Stimulated activated CD8-positive, alpha-beta memory T cell treated with anti-CD3 and anti-CD28 coated beads, Interleukin-12 subunit alpha, Interleukin-12 subunit beta, amount 100 ng/mL, for 1 hour (primary cell): ENCODE results near the gene TEX55.
"Not testable (repeated sequence)": the region's sequence is repeated elsewhere in the genome, so short reads cannot be mapped to it uniquely, and the experiment has no call there.

Experiments
- DNase-seq: peaks from one replicate; pipeline ENCODE4 v3.0.0-alpha.2; 2020; ENCODE audit warnings: low read depth

The TEX55 gene

DNA sequence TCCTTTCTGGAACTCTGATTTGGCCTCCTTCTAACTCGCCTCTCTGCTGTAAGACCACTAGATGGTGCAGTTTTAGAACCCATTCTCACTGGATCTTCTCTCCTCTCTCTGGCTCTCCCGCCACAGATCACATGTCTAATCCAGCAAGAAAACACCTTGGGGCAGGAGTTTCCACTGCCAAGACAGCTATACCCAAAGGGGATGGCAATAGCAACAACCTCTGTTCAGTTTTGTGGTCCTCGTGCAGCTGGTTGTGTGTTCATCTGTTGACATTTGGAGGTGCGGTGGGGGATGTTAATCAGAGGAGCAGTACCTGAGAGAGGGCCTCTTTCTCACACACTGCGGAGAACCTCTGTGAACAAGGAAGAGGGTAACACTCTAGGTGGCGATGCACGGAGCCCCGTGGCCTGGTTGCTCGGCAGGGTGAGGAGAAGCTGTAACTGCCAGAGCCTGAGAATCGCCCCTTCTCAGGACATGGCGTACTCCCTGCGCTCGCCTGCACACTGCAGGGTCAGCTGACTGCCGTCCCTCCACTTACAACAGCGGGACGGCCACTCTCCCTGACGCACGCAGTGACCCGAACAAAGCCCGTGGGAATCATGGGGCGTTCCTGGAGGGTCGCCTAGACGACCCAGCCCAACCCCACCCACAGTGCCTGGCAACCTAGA, at the start of gene TEX55:
Gene TEX55, plus strand, starts transcription at position 666 of the 668 bp plus-strand sequence. CDS start 25 bp downstream, outside the sequence.
- DNase-seq, result no peak

DNA sequence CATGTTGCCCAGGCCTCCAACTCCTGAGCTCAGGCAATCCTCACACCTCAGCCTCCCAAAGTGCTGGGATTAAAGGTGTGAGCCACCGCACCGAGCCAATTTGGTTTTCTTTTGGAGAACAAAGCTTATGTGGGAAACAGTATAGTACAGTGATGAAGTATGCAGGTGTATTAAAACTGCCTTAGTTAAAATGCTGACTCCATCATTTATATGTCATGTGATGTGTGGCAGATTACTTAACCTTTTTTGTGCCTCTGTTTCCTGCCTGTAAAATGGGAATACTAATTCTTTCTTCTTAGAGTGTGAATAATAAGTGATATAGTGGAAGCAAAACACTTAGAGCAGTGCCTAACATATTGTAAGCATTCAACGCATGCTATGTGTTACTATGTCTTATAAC, 48.0 kb upstream of the TEX55 start:
- no peak for DNase-seq

DNA sequence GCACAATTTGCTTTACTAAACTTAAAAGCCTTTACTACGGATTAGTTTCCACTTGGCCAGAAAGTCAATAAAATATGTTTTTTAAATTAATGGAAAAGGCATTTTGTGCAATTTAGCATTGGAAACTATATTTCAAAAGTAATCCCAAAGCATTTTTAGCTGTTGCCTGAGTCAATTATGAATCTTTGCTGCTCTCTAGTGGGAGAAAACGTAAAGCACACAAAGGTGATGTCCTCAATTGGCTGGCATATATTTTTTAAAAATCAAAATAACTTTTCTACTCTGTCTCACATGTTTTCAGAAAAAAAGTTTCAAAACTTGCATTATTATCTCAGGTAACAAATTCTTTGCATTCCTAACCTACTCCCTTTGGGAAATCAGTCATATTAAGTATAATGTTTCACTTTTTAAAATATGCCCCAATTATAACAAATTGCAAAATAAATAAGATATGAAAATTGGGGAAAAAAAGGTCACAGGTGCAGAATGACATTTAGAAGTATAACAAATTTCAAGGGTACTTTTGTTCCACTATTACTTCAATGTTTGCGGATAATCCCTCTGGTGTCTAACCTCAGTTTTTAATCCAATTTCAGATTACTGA, 47.2 kb upstream of the TEX55 start:
- no peak for DNase-seq

DNA sequence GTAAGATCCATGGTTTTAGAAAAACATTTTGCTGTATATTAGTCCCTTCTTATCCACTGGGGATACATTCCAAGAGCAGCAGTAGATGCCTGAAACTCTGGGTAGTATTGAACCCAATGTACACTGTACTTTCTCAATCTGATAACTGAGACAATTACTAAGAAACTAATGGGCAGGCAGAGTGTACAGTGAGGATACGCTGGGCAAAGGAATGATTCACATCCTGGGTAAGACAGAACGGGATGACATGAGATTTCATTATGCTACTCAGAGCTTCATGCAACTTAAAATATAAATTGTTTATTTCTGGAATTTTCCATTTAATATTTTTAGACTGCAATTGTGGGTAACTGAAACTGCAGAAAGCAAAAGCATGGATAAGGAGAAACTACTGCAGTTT, 46.2 kb upstream of the TEX55 start:
- DNase-seq, result no peak

DNA sequence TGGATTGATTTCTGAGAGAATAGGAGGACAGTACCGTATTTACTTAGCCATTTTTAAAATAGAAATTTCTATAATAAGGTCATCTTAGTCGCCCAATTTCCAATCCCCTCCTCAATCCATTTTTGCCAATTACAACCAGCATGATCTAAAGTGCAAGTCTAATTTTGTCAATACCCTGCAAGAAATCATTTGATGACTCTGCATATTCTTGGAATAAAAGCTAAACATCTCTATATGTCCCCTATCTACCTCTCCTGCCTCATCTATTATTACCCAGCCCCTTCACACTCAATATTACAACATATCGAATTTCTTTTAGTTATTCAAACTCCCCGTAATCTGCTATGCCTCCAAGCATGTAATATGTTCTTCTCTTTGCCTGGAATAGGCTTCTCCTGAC, 41.9 kb upstream of the TEX55 start:
- no peak for DNase-seq

DNA sequence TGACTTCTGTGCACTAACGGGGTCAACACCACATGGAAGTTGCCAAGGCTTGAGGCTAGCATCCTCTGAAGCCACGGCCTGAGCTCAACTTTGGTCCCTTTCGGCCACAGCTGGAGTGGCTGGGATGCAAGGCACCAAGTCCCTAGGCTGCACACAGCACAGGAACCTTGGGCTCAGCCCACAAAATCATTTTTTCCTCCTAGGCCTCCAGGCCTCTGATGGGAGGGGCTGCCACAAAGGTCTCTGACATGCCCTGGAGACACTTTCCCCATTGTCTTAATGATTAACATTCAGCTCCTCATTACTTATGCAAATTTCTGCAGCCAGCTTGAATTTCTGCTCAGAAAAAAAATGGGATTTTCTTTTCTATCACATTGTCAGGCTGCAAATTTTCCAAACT, 27.6 kb upstream of the TEX55 start:
- DNase-seq, result not testable (repeated sequence)

DNA sequence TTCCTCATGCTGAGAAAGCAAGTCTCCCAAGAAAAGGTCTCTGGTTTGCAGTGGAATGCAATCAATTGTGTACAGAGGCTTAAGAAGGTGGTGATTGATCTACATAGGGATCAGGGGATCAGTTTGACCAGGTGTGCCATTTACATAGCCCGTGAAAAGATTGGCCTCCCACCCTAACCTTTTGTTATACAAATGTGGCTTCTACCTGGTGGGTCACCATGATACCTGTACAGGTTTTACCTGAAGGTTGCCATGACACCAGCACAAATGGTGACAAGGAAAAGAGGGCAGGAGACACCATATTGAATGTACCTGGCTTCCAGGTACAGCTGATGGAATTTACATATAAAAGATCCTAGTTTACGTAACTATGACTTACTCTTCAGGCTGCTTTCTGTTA, 25.5 kb upstream of the TEX55 start:
- no peak for DNase-seq

DNA sequence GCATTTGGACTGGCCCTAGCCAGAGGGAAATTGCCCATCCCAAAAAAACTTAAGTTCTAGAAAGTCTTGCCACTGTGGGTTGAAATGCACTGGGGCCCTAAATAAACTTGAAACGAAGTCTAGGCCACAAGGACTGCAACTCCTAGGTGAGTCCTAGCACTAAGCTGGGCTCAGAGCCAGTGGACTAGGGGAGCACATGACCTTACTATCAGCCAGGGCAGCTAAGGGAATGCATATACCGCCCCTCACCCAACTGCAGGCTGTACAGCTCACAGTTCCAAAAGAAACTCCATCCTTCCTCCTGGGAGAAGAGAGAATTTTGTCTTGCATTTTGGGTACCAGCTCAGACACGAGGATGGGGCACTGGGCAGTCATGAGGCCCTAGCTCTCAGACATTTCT, 23.6 kb upstream of the TEX55 start:
- DNase-seq, result no peak

DNA sequence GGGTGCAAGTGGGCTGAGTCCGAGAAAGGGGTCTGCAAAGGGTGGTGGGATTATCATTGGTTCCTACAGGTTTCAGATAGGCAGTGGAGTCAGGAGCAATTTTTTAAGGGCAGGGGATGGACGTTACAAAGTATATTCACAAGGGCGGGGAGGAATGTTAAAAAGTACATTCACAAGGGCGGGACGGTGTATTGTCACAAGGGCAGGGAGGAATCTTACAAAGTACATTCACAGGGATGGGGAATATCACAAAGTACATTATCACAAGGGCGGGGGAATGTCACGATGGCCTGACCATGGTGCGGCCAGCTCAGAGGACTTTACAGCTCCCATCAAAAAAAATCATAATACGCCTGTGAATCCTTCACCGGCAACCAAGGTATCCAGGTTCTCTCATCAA, 20.6 kb upstream of the TEX55 start:
- no peak for DNase-seq

DNA sequence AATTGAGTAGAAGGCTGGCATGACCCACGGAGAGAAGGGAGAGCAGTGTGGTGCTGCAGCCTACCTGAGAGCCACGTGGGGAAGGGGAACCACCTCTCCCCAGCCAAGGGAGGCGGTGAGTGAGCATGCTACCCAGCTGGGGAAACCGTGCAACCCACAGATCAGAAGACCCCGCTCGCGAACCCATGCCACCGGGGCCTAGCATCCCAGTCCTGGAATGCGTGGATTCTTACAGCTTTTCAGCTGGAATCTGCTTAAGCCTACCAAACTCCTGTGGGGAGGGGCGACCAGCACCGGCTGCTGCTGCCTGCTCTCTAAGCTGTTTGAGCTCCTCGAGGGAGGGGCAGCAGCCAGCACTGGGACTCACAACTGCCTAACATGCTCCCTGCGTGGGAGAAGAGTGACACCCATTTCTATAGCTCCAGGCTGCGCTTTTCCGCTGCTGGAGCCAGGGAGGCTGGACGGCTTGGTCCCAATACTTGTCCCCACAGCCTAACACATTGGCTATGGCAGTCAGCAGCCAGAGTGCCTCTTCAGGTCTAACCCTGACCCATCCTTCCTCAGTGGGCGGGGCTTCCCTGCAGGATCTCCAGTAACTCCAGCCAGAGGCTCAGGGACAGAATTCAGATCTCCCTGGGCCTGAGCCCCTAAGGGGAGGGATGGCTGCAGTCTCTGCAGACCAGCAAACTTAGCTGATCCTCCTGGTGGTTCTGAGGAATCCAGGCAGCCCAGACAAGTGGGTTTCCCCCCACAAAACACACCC, 20.0 kb upstream of the TEX55 start:
- DNase-seq, result no peak

DNA sequence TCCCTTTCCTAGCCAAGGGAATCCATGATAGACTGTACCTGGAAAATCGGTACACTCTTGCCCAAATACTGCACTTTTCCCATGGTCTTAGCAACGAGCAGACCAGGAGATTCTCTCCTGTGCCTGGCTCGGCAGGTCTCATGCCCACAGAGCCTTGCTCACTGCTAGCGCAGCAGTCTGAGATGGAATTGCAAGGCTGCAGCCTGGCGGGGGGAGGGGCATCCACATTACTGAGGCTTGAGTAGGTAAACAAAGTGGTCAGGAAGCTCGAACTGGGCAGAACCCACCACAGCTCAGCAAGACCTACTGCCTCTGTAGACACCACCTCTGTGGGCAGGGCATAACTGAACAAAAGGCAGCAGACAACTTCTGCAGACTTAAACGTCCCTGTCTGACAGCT, 15.7 kb upstream of the TEX55 start:
- not testable (repeated sequence) for DNase-seq

DNA sequence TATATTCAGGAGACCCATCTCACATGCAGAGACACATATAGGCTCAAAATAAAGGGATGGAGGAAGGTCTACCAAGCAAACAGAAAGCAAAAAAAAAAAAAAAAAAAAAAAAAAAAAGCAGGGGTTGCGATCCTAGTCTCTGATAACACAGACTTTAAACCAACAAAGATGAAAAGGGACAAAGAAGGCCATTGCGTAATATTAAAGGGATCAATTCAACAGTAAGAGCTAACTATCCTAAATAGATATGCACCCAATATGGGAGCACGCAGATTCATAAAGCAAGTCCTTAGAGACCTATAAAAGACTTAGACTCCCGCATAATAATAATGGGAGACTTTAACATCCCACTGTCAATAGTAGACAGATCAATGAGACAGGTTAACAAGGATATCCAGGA, 13.7 kb upstream of the TEX55 start:
- not testable (repeated sequence) for DNase-seq

DNA sequence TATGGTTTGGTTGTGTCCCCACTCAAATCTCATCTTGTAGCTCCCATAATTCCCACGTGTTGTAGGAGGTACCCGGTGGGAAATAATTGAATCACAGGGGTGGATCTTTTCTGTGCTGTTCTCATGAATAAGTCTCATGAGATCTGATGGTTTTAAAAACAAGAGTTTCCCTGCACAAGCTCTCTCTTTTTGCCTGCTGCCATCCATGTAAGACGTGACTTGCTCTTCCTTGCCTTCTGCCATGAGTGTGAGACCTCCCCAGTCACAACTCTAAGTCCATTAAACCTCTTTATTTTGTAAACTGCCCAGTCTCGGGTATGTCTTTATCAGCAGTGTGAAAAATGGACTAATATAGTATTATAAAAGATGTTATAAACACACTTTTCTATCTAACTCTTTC, 6.6 kb upstream of the TEX55 start:
- DNase-seq, result not testable (repeated sequence)

DNA sequence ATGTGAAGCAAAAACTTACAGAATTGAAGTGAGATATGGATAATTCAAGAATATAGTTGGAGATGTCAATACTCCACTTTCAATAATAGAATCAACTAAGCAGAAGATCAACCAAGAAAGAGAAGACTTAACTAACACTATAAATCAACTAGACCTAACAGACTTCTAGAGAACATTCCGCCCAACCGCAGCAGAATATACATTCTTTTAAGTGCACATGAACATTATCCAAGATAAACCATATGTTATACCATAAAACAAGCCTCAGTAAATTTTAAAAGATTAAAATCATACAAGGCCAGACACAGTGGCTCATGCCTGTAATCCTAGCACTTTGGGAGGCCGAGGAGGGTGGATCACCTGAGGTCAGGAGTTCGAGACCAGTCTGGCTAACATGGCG, 5.5 kb upstream of the TEX55 start:
- no peak for DNase-seq

DNA sequence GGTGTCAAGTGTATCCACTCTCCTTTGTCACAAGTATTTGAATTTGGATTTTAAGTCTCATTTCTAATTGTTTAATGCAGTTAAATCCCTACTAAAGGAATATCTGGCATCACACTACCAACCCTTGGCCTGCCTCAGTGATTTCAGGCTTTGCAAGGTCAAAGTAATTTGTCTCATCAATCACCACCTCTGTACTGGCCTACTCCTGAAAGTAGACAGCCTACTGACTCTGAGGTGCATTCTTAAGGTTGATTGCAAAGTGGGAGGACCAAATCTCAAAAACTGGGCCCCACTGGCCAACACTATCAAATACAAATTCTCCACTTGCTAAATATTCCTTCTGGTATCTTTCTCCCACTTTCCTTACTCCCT, 851 bp upstream of the TEX55 start:
- DNase-seq, result no peak

DNA sequence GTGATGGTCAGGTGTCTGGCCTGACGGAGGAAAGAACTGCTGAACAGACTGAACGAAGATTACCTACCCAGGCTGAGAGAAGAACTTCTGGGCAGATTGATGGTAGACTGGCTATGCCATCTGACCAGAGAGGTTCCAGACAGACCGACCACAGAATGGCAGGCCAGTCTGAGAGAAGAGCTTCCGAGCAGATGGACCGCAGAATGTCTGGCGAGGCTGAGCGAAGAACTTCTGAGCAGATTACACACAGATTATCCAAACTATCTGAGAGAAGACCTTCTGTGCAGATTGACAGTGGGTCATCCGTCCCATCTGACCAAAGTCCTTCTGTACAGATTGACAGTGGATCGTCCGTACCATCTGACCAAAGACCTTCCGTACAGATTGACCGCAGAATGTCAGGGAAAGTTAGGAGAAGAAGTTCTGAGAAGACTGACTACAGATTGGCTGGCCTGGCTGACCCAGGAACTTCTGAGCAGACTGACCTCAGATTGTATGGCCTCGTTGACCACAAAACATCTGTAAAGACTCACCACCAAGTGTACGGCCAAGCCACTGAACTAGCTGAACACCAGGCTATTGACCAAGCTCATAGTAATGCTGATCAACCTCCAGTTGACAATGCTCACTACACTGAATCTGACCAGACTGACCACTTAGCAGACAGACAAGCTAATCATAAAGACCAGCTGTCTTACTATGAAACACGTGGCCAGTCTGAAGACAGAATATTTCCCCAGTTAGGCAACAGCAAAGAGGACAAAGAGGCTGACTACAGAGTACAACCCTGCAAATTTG, 812 bp downstream of the TEX55 start:
- no peak for DNase-seq

DNA sequence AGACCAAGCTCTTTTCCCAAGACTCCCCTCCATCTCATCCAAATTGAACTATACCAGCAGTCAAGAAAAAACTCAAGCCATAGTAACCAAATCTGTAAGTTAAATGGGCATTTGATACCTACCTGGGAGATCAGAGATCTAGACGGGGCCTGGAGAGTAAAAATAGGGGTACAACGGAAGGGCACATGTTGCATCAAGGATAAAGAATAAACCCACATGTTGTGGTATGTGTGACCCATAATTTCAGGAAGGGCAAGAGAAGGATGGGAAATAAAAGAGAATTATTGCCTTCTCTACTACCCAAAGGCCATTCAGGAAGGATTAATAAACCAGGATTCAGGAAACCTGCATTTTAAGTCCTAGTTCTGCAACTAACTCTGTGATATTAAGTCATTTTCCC, 1.5 kb downstream of the TEX55 start:
- no peak for DNase-seq

DNA sequence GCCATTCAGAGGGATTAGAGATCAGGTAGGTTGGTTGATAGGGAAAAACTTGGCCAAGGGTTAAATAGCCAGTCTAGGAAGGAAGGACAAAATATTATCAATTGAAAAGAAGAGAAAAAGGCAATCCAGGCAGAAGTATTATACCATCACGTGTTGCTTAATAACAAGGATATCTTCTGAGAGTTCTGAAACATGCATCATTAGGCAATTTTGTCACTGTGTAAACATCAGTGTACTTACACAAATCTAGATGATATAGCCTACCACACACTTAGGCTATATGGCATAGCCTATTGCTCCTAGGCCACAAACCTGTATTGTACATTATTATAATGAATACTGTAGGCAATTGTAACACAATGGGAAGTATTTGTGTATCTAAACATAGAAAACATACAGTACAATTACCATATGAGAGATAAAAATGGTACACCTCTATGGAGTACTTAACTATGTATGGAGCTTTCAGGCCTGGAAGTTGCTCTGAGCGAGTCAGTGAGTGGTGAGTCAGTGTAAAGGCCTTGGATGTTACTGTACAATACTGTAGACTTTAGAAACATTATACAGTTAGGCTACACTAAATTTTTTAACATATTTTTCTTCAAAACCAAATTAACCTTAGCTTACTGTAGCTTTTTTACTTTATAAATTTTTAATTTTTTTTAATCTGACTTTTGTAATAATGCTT, 2.7 kb downstream of the TEX55 start:
- DNase-seq, result no peak

DNA sequence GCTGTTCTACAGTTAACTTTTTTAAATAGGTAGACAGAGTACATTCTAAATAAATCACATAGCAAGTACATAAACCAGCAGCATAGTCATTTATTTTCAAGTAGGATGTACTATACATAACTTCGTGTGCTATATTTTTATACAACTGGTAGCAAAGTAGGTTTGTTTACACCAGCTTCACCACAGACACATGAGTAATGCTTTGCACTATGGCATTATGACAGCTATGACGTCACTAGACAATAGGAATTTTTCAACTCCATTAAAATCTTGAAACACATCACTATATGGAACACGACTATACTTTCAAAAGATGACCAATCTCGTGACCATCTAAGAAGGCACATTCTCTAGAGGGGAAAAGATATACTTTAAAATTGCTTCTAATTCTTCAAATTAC, 3.5 kb downstream of the TEX55 start:
- DNase-seq, result no peak

DNA sequence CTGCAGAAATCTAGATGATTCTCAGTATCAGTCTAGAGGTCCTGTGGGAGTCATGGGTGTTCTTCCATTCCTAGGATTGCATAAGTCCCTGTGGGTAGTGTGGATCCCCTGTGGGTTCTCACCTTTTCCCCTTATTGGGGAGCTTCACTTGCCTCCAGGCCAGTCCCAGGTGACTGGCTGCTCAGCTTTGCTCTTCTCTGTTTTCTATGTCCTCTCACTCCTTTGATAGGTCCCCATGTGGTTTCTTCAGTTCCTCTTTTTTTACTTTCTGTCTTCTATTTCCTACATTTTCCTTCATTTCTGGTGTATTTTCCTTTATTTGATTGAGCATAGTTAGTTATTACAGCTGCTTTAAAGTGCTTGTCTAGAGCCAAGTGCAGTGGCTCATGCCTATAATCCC, 10.9 kb downstream of the TEX55 start:
- DNase-seq, result no peak

DNA sequence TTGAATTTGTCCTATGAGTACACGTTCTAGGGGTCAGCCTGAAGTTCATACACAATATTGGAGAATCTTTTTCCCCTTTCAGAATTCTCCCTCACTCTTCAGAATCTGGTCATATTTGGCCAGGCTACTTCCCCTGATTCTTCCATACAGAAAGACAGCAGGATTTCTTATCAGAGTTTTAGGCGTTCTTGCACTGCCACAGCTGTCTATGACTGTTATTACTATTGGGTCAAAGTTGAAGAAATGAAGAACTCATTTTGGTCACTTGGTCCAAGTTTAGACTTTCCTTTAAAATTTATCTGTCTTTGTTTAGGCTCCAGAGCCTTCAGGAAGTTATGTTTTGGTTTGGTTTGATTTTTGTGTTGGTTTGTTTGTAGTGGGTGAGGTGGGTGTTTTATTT, 12.0 kb downstream of the TEX55 start:
- DNase-seq, result no peak

DNA sequence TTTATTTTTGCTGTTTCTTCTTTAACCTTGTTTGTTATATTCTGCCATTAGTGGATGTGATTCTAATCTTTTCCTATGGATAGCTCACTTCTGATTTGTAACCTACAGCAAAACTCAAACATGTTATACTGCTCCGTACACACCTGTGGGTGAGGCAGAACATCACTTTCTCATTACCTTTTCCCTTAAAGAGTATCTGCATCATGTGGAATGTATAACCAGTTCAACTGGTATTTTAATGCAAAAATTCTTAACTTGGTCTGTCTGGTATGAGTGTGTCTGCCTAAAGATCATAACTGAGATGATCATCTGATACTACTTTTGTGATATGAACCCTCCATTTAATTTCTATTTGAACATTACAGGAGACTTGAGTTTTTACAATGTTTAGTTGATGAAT, 14.4 kb downstream of the TEX55 start:
- DNase-seq, result no peak
